SH-SY5Y (cell line): ENCODE results near the gene POLR2C.

Experiments used
- GATA2 ChIP-seq: IDR thresholded peaks from 2 replicates; pipeline ENCODE4 v1.6.1; 2011; ENCODE audit warnings: mild to moderate bottlenecking, low read depth, low read length
- GATA3 ChIP-seq: IDR thresholded peaks from 2 replicates; pipeline ENCODE4 v1.6.1; 2011; ENCODE audit warnings: low read depth, mild to moderate bottlenecking, low read length, moderate library complexity

Gene POLR2C

DNA sequence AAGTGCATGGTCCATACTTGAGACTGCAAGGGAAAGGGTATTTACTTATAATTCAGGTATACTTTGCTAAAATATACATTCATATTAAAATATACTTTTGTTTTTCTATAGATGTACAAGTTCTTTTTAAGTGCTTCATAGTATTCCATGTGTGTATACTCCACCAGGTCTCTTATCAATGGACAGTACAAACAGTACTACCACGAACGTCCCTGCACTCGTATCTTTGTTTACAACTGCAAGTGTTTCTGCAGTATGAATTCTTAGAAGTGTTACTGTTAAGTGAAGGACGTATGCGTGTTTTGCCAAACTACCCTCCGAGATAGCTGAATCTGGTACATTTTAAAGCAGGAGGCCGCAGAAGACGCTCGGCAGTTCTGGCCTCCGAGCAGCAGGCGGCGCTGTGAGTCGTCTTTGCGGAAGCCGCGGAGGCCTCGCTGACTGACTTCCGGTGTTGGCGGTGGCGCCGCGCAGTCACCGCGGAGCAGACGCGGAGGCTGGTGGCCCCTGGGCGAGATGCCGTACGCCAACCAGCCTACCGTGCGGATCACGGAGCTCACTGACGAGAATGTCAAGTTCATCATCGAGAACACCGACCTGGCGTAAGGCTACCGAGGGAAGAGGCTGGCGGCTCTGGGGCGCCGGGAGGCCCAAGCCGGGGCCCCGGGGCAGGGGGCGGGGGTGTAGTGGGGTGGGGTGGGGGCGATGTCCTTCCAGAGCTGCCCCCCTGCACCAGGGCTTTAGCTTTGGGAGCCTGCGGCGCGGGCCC lies at the start of gene POLR2C:
Gene POLR2C, plus strand, starts transcription at position 471 of the 769 bp plus-strand sequence. Its CDS starts 46 bp downstream, at position 517.
- TF ChIP-seq GATA3: no peak
- no peak for TF ChIP-seq GATA2

GRCh38 chr16:57413301-57413730 lies 49.2 kb upstream of the POLR2C start:
- TF ChIP-seq GATA3 (no peak), GATA2 (no peak)

DNA sequence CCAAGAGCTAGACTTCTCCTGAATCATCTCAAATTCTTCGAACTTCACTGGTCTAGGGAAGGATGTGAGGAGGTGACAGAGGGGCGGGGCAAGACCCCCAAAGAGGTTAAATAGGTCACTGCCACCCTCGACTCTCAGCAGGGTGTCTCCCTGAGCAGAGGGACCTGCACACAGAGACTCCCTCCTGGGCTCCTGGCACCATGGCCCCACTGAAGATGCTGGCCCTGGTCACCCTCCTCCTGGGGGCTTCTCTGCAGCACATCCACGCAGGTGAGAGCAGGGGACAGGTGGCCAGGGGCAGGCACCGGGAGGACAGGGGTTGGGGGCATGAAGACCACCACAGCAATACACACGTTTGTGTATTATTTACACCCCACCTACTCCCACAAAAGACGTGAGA lies 48.7 kb upstream of the POLR2C start:
- no peak for TF ChIP-seq GATA2
- TF ChIP-seq GATA3: no peak

- no peak for TF ChIP-seq GATA3
- TF ChIP-seq GATA2: no peak
These were observed 46.4 kb upstream of the POLR2C start for GRCh38 chr16:57416084-57416483.

GRCh38 chr16:57419506-57419905 lies 43.0 kb upstream of the POLR2C start:
- TF ChIP-seq GATA2 (no peak), GATA3 (no peak)

- no peak for TF ChIP-seq GATA3
- no peak for TF ChIP-seq GATA2
These were observed 40.2 kb upstream of the POLR2C start for GRCh38 chr16:57422026-57422944.

DNA sequence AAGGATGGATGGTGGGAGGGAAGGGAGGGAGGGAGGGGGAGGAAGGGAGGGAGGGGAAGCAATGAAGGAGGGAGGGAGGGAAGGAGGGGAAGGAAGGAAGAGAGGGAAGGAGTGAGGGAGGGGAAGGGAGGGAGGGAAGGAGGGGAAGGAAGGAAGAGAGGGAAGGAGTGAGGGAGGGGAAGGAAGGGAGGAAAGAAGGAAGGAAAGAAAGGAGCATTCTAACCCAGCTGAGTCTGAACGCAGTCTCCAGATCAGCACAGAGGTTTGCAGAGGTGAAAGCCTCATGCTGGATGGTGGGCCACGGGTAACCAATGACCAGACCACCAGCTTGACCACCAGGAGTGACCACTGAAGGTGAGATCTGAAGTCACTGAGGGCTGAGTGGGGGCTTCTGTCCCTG lies 39.3 kb upstream of the POLR2C start:
- no peak for TF ChIP-seq GATA2

DNA sequence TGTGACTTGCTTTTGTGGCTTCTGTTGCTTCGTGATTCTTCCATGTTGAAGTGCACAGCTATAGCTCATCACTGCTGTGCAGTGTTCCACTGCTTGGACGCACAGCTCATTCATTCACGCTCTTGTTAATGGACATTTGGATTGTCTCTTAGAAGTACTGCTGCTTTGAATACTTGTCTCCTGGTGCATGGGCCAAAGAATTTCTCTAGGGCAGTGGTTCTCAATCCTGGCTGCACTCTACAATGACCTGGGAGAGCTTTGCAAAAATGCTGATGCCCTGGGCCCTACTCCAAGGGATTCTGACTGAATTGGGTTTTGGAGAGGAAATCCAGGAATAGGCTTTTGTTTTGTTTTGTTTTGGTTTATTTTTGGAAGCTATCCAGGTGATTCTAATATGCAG lies 37.9 kb upstream of the POLR2C start:
- TF ChIP-seq GATA3: no peak

DNA sequence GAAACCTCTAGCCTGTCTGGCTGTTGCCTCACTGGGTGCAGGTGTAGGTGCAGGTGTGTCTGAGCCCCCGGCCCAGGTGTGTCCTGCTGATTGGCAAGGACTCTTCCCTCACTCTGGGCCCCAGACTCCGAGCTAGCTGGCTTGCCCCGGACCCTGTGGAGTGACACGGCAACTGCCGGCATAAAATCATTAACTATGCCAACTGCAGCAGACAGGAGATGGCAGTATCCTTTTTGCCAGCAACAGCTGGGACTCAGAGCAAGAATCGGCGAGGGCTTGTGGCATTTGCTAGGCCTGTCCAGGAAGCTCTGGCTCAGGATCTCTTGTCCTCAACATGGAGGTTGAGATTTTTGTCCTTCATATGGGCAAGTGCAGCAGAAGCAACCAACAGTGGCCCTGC lies 36.1 kb upstream of the POLR2C start:
- TF ChIP-seq GATA2 (no peak), GATA3 (no peak)

DNA sequence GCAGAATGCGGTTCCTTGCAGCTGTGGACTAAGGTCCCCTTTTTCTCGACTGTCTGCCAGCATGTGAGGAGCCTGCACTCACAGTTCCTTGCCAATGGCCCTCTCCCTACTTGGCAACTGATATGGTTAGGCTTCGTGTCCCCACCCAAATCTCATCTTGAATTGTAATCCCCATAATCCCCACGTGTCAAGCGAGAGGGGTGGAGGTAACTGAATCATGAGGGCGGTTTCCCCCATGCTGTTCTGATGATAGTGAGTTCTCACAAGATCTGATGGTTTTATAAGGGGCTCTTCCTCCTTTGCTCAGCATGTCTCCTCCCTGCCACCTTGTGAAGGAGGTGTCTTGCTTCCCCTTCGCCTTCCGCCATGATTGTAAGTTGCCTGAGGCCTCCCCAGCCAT lies 35.2 kb upstream of the POLR2C start:
- TF ChIP-seq GATA2 (no peak), GATA3 (no peak)

GRCh38 chr16:57427824-57428223 lies 34.7 kb upstream of the POLR2C start:
- TF ChIP-seq GATA2: no peak

DNA sequence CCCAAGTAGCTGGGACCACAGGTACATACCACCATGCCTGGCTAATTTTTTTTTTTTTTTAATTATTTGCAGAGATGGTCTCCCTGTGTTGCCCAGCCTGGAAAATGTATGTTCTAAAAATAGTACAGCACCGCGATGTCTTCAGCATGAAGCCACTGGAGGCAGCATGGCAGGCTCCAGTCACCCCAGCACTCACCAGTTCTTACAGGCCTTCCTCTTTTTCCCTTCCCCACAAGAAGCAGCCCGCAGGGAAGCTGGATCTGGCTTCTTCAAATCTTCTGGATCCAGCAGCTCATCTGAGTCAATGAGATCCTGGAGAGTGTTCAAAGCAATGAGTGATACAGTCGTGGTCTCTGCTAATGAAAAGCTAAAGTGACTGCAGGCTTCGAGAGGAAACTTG lies 31.5 kb upstream of the POLR2C start:
- no peak for TF ChIP-seq GATA3
- no peak for TF ChIP-seq GATA2

DNA sequence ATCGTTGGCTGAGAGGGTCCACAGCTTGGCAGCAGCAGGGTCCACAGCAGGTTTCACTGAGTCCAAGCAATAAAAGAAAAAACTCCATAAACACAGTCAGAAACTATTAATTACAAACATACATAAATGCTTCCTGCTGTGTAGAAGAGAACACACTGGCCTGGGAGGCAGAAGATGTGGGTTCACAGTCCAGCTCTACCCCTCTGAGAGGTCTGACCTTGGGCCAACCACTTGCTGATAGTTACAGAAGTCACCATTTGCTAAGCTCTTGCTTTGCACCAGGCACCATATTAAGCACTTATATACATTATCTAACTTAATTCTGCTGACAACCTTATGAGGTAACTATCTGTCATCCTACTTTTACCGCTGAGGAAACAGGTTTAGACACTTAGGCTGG lies 30.0 kb upstream of the POLR2C start:
- no peak for TF ChIP-seq GATA3
- no peak for TF ChIP-seq GATA2

GRCh38 chr16:57432989-57433388 lies 29.5 kb upstream of the POLR2C start:
- TF ChIP-seq GATA2: no peak
- TF ChIP-seq GATA3: no peak

DNA sequence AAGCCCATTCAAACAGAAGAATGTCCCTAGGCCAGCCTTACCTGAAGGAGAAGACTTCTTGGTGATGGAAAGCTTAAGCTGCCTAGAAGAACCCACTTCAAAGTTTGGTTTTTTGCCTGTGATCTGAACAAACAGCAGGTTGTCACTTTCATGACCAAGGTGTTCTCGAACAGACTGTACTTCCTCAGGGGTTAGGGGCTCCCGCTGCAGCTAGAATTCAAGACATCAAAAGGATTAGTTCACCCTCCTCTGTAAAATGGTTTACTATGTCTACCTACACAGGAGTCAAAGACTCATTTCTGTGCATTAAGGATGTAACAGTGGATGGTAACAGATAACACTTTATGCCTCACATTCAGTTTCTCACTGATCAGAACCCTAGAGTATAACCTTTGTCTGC lies 28.5 kb upstream of the POLR2C start:
- TF ChIP-seq GATA2 (no peak), GATA3 (no peak)

DNA sequence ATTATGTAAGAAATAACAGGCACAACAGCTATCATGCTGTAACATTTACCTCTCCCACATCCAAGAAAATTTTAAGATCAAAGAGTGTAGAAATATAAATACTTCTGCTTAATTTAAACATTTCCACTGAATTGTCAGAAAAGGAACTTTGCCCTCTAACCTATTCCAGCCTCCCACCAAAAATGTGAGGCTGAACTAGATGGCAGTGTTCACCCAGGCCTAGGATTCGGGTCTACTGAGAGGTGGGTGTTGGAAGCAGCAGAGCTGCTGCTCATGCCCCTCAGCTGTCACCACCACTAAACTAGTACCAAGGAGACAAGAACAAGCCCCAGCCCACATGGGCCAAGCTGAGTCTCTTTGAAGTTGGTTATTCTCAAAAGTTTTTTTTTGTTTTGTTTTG lies 26.6 kb upstream of the POLR2C start:
- TF ChIP-seq GATA2: no peak
- TF ChIP-seq GATA3: no peak
